HG03108 (cell line): Measurements from ENCODE around the gene PARD3B.

ENCODE experiments used
- ATAC-seq: cut with Tn5 transposase; IDR thresholded peaks from one replicate; pipeline ENCODE4 v1.9.1; 2021; ENCODE audit warnings: moderate library complexity; ENCODE audit not compliant: unreplicated experiment

PARD3B gene

GRCh38 chr2:205169464-205169863 is 624.2 kb downstream of the PARD3B start:
- no peak for ATAC-seq

GRCh38 chr2:205170399-205170798 is 625.1 kb downstream of the PARD3B start:
- ATAC-seq: no peak

- no peak for ATAC-seq
Measured at GRCh38 chr2:205171261-205171940, 626.1 kb downstream of the PARD3B start.

- ATAC-seq: no peak
Measured at GRCh38 chr2:205175831-205176230, 630.6 kb downstream of the PARD3B start.

- no peak for ATAC-seq
Measured at GRCh38 chr2:205176546-205176945, 631.3 kb downstream of the PARD3B start.

- no peak for ATAC-seq
Measured at GRCh38 chr2:205177546-205177945, 632.3 kb downstream of the PARD3B start.

GRCh38 chr2:205180730-205181129 is 635.5 kb downstream of the PARD3B start:
- ATAC-seq: no peak

GRCh38 chr2:205187731-205188130 is 642.5 kb downstream of the PARD3B start:
- no peak for ATAC-seq

- no peak for ATAC-seq
Measured at GRCh38 chr2:205188239-205189138, 643.2 kb downstream of the PARD3B start.

- no peak for ATAC-seq
Measured at GRCh38 chr2:205189301-205189700, 644.0 kb downstream of the PARD3B start.

- ATAC-seq: no peak
Measured at GRCh38 chr2:205190528-205190927, 645.3 kb downstream of the PARD3B start.

- ATAC-seq: no peak
Measured at GRCh38 chr2:205193125-205193835, 648.0 kb downstream of the PARD3B start.

- ATAC-seq: no peak
Measured at GRCh38 chr2:205193836-205194228, 648.6 kb downstream of the PARD3B start.

GRCh38 chr2:205197468-205198139 is 652.3 kb downstream of the PARD3B start:
- ATAC-seq: no peak

GRCh38 chr2:205198140-205198525 is 652.9 kb downstream of the PARD3B start:
- no peak for ATAC-seq

- ATAC-seq: no peak
Measured at GRCh38 chr2:205199165-205199850, 654.0 kb downstream of the PARD3B start.

GRCh38 chr2:205210494-205210893 is 665.2 kb downstream of the PARD3B start:
- no peak for ATAC-seq

- ATAC-seq: no peak
Measured at GRCh38 chr2:205212357-205212756, 667.1 kb downstream of the PARD3B start.

- no peak for ATAC-seq
Measured at GRCh38 chr2:205216092-205216491, 670.8 kb downstream of the PARD3B start.

- no peak for ATAC-seq
Measured at GRCh38 chr2:205216580-205216979, 671.3 kb downstream of the PARD3B start.
